Measurements from ENCODE around the gene SLC7A9.
"Not testable (repeated sequence)": the region's sequence is repeated elsewhere in the genome, so short reads cannot be mapped to it uniquely, and the experiment has no call there.

SLC7A9 gene

GRCh38 chr19:32869369-32869965, at the start of gene SLC7A9:
TSS of gene SLC7A9 (minus strand) at chr19:32869767. CDS start at chr19:32868534, 1,233 bp downstream.
- no peak for DNase-seq

DNA sequence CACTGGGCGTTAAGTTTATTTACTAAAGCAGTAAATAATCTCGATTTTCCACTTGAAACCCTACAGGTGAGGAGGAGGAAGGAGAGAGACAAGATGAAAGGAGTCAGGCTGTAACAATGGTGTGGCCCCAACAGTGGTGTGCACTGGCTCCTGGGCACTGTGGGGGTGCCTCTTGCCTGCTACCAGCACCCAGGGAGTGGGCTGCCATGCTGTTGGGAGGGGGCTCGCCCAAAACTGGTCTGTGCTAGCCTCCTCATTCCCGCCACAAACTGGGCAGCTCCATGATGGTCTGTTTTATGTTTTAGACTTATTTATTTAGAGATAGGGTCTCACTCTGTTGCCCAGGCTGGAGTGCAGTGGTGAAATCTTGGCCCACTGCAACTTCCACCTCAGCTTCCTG, 49.8 kb upstream of the SLC7A9 start:
- DNase-seq = no peak

GRCh38 chr19:32917616-32917996, 48.0 kb upstream of the SLC7A9 start:
- no peak for DNase-seq

GRCh38 chr19:32916969-32917615, 47.5 kb upstream of the SLC7A9 start:
- DNase-seq = no peak

GRCh38 chr19:32914879-32915660, 45.5 kb upstream of the SLC7A9 start:
- DNase-seq = no peak

GRCh38 chr19:32911467-32911866, 41.9 kb upstream of the SLC7A9 start:
- no peak for DNase-seq

GRCh38 chr19:32910874-32911273, 41.3 kb upstream of the SLC7A9 start:
- DNase-seq = no peak

DNA sequence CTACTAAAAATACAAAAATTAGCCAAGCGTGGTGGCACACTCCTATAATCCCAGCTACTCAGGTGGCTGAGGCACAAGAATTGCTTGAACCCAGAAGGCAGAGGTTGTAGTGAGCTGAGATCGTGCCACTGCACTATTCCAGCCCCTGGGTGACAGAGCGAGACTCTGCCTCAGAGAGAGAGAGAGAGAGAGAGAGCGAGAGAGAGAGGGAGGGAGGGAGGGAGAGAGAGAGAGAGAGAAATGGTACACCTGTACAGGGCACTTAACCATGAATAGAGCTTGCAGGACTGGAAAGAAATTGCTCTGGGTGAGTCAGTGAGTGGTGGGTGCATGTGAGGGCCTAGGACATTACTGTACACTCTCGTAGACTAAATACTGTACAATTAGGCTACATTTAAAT, 40.5 kb upstream of the SLC7A9 start:
- DNase-seq = no peak

DNA sequence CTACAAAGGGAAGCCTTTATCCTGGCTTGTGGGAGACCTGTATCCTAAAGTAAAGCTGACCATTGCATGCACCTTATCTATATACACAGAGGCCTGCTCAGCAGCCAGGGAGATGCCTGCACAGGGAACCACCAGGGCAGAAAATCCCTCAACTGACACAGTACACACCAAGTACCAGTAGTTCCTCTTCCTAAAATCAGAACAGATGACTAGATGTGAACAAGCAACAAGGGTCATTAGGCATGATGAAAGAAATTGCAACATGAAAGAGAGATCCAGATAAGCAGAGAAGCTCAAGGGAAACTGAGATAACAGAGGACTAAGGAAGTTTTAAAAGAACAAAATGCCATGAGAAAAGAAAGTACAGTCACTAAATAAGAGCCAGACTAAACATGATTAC, 39.7 kb upstream of the SLC7A9 start:
- no peak for DNase-seq

DNA sequence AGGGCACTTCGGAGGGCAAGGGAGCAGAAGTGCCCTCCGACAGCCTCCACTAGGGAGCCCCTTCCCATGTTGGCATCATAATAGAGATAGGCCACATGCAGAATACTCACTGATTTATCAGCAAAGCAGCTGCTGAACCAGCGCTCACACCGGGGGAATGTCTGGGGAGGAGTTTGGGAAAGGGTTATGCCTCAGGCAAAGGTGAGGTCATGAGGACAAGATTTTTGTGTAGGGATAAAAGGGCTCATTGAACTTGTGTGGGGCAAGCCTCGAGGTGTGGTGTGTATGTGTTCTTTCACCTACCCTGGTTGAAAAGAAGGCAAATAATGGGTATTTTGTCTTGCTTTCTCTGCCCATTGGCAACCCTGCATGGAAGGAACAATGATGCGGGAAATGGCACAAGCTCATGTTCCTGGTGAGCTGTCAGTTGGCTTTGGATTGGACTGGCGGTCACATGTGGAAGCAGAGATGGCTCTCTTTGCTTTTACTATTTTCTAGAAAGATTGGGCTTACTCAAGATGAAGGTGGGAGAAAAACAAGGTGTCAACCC, 39.1 kb upstream of the SLC7A9 start:
- DNase-seq = no peak

DNA sequence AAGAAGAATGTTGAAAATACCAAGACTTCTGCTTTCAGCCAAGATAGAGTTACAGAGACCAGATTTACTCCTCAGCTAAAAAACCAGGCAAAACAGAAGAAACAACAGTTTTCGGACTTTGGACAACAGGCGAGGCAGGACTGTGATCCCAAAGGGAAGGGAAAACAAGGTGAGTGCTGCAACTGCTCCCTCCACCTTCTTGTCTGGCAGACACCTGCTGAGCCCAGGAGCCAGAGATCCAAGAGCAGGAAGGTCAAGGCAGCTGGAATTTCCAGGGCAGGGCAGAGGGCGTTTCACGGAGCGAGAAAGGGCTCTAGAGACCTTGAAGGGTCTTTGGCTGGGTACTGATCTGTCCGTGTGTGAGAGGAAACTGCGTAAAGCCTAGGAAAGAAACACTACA, 32.9 kb upstream of the SLC7A9 start:
- DNase-seq = no peak

GRCh38 chr19:32901504-32902161, 32.1 kb upstream of the SLC7A9 start:
- DNase-seq = no peak

DNA sequence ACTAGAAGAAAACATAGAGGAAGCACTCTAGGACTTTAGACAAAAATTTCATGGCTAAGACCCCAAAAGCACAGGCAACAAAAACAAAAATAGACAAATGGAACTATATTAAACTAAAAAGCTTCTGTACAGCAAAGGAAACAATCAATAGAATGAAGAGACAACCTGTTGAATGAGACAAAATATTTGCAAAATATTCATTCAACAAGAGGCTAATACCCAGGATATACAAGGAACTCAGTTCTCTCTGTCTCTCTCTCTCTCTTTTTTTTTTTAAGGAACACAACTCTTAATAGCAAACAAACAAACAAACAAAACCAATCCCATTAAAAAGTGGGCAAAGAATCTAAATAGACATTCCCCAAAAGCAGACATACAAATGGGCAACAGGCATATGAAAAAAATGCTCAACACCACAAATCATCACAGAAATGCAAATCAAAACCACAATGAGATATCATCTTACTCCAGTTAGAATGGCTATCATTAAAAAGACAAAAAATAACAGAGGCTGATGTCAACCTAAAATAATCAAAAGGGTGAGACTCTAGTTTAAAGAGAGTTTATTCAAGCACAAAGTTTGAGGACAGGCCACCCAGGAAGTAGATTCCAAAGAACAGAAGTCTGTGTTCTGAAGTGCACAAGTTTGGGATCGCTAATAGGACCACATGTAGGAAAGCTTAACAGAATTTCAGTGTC, 27.1 kb upstream of the SLC7A9 start:
- DNase-seq = no peak

DNA sequence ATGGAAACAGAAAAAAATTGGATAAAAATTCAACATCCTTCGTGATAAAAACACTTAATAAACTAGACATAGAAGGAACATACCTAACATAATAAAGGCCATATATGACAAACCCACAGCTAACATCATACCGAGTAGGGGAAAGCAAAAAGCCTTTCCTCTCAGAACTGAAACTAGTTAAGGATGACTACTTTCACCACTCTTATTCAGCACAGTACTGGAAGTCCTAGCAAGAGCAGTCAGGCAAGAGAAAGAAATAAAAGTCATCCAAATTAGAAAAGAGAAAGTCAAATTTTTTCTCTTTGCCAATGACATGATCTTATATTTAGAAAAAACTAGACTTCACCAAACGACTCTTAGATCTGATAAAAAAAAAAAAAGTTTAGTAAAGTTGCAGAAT, 25.8 kb upstream of the SLC7A9 start:
- DNase-seq = no peak

- no peak for DNase-seq
Observed at GRCh38 chr19:32891609-32892008, 22.0 kb upstream of the SLC7A9 start.

DNA sequence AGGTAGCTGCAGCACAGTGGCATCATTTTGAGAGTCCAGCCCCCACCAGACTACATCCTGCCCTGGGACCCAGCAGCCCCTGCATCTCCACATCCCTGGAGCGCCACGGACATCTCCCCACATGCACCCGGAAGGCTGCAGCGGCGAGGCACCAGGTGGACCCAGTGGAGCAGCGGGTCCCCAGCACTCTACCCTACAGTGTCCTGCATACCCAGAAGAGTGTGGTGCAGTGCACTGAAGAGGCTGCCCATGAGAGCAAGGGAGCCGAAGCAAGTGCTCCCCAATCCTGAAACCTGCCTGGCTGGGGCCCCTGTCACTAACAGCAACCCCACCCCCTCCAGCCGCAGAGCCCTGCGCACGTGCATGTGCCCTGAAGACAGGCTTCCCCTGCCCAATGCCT, 21.3 kb upstream of the SLC7A9 start:
- DNase-seq = no peak

GRCh38 chr19:32890326-32890725, 20.8 kb upstream of the SLC7A9 start:
- no peak for DNase-seq

DNA sequence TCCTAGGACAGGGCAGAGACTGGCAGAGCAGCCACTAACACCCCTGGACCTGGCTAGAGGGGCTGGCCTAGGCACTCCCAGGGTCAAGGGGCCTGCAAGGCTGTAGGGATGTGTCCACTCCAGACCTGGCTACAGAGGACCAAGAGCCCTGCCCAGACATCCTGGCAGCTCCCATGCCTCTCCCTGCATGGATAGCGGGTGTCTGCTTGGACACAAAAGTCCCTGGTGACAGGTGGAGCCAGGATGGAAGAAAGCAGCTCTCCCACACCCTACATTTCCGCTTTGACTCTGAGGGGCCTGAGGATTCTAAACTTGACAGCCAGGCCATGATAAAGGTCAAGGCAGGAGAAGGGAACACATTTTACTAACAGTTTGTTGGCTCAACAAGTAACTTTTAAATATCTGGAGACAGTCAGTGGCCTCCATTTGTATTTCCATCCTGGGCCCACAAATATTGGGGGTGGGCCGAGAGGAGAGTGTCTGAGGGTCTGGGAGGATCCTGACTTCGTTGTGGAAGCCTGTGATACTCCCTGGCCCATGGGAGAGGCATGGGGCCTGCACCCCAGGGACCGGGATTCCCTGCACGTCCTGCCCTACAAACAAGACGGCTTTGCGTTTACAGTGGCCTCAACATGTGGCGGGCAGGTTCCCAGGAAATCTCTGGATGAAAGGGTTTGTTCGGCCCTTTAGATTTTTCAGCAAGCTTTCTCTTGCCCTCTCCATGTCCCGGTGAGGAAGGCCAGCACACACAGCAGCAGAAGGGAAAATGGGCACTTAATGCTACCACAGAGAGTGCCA, 19.8 kb upstream of the SLC7A9 start:
- DNase-seq = no peak

DNA sequence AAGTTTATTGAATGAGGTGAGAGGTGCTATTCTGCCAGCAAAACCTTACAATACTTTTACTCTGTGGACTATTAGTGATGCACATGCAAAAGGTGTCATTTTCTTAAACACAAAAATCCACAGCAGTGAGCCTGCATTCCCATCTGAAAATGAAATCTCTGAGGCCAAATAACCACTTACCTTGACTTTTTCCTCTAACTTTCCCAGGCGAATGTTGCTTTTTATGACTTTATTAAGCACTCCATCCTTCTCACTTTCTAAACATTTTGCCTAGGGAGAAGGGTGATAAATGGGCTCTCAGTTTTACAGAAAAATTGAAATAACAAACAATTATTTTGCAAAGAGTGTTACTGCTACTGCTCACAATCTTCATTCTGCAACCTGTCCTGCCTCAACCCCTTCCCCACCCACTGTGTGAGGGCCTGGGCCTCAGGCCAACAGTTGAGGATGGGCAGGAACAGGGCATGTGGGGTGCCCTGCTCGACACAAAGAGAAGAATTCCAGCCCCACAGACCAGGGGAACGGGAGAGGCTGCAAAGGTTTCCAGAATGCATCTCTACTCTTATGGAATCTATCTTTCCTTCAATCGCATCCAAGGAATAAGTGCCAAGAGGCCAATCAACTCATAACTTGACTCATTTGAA, 18.1 kb upstream of the SLC7A9 start:
- DNase-seq = no peak

- DNase-seq = no peak
Observed at GRCh38 chr19:32886241-32886640, 16.7 kb upstream of the SLC7A9 start.

DNA sequence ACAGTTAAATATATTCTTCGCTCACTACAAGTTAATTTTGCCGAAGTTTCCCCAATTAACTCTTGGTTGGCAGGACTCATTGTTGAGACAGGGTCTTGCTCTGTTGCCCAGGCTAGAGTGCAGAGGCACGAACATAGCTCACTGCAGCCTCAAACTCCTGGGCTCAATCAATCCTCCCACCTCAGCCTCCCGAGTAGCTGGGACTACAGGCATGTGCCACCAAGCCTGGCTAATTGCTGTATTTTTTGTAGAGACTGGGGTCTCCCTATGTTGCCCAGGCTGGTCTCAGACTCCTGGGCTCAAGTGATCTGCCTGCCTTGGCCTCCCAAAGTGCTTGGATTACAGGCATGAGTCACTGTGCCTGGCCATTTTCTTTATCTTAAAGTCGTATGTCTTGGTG, 15.7 kb upstream of the SLC7A9 start:
- DNase-seq = not testable (repeated sequence)

All from bone marrow (tissue), 2 donors.